HepG2 (cell line): Measurements from ENCODE around the gene CDCA5. TPM values are rescaled to one million over a fixed set of nuclear protein-coding genes. Genes with fewer than 3 reads are reported as not detected.

Experiments
- GTF3A ChIP-seq: sonication (generic); formaldehyde crosslinking; conservative IDR thresholded peaks from 2 replicates; pipeline ENCODE4 v1.4.0; 2020; ENCODE audit warnings: mild to moderate bottlenecking, missing genetic modification reagents
- HCFC1 ChIP-seq: fragments of 150-350 bp; IDR thresholded peaks from 2 replicates; pipeline ENCODE4 v1.6.1; 2014; ENCODE audit warnings: low read depth, low read length
- MEIS2 ChIP-seq: sonication (generic); formaldehyde crosslinking; IDR thresholded peaks from 2 replicates; pipeline ENCODE4 v1.9.0; 2021; ENCODE audit warnings: mild to moderate bottlenecking, missing genetic modification reagents
- NFYC ChIP-seq: IDR thresholded peaks from 2 replicates; pipeline ENCODE4 v1.6.1; 2016; ENCODE audit warnings: missing genetic modification reagents, missing compliant biosample characterization
- RFX3 ChIP-seq: IDR thresholded peaks from 2 replicates; pipeline ENCODE4 v1.6.1; 2016; ENCODE audit warnings: missing biosample characterization, missing genetic modification reagents
- ZBTB7B ChIP-seq: sonication (generic); formaldehyde crosslinking; IDR thresholded peaks from 2 replicates; pipeline ENCODE4 v1.4.0; 2020; ENCODE audit warnings: missing genetic modification reagents
- ZEB1 ChIP-seq: IDR thresholded peaks from 2 replicates; pipeline ENCODE4 v1.6.1; 2012; ENCODE audit warnings: mild to moderate bottlenecking, low read depth, inconsistent platforms; ENCODE audit not compliant: insufficient replicate concordance
- ZIK1 ChIP-seq: sonication (generic); formaldehyde crosslinking; IDR thresholded peaks from 2 replicates; pipeline ENCODE4 v1.5.0; 2020; ENCODE audit warnings: mild to moderate bottlenecking, low read depth, missing genetic modification reagents, borderline replicate concordance
- ZNF670 ChIP-seq: sonication (generic); formaldehyde crosslinking; IDR thresholded peaks from 2 replicates; pipeline ENCODE4 v1.8.0; 2022; ENCODE audit warnings: mild to moderate bottlenecking, missing genetic modification reagents, borderline replicate concordance
- ZNF775 ChIP-seq: sonication (generic); formaldehyde crosslinking; IDR thresholded peaks from 2 replicates; pipeline ENCODE4 v1.4.0; 2020; ENCODE audit warnings: missing genetic modification reagents, mild to moderate bottlenecking, moderate library complexity, borderline replicate concordance
- ZSCAN30 ChIP-seq: sonication (generic); formaldehyde crosslinking; IDR thresholded peaks from 2 replicates; pipeline ENCODE4 v1.5.0; 2020; ENCODE audit warnings: mild to moderate bottlenecking, missing genetic modification reagents
- polyA plus RNA-seq, 8 experiments: library from polyadenylated mRNA; depleted of rRNA in 3 of 8; stranded (reverse) in 7 of 8; unstranded in 1 of 8; fragments of >200 nt; fragmentation: Illumina TruSeq in 4 of 8; extraction: Trizol in 4 of 8; gene quantifications; 2 replicates each; pipeline versions ENCODE4 v1.2.1 to v1.2.3, GENCODE V29; 2011 to 2016; ENCODE audit warnings: low read depth in 4 of 8, missing spikeins in 1 of 8, mixed read lengths in 1 of 8; ENCODE audit not compliant: insufficient read depth in 1 of 8
- total RNA-seq, 5 experiments: library from RNA; depleted of rRNA; stranded (reverse); fragments of >200 nt; fragmentation: Illumina TruSeq; extraction: Trizol; gene quantifications; 2 replicates each; pipeline ENCODE4 v1.2.3, GENCODE V29; 2016; ENCODE audit warnings: low read depth in 1 of 5
- TF ChIP-seq, protein P1 (sequence below): sonication (generic); formaldehyde crosslinking; IDR thresholded peaks from 2 replicates; pipeline ENCODE4 v1.5.0; 2020; ENCODE audit warnings: mild to moderate bottlenecking, missing genetic modification reagents, borderline replicate concordance
- TF ChIP-seq, protein P2 (sequence below): conservative IDR thresholded peaks from 2 replicates; pipeline ENCODE4 v1.6.1; 2018; ENCODE audit warnings: missing genetic modification reagents
- TF ChIP-seq, protein P3 (sequence below): IDR thresholded peaks from 2 replicates; pipeline ENCODE4 v1.6.1; 2016; ENCODE audit warnings: missing biosample characterization, missing genetic modification reagents, low read depth
- TF ChIP-seq, protein P4 (sequence below): sonication (generic); formaldehyde crosslinking; IDR thresholded peaks from 2 replicates; pipeline ENCODE4 v1.5.1; 2020; ENCODE audit warnings: mild to moderate bottlenecking, missing genetic modification reagents, moderate library complexity
- TF ChIP-seq, protein P5 (sequence below): IDR thresholded peaks from 2 replicates; pipeline ENCODE4 v1.6.1; 2016
- TF ChIP-seq, protein P6 (sequence below): IDR thresholded peaks from 2 replicates; pipeline ENCODE4 v1.6.1; 2018; ENCODE audit warnings: missing genetic modification reagents

The CDCA5 gene
- total and polyA plus RNA-seq, 2 of the 13 experiments (the other 11 are each of a cell fraction or from before 2014, with no cell fraction given) = 13.5 to 50.6 TPM

DNA sequence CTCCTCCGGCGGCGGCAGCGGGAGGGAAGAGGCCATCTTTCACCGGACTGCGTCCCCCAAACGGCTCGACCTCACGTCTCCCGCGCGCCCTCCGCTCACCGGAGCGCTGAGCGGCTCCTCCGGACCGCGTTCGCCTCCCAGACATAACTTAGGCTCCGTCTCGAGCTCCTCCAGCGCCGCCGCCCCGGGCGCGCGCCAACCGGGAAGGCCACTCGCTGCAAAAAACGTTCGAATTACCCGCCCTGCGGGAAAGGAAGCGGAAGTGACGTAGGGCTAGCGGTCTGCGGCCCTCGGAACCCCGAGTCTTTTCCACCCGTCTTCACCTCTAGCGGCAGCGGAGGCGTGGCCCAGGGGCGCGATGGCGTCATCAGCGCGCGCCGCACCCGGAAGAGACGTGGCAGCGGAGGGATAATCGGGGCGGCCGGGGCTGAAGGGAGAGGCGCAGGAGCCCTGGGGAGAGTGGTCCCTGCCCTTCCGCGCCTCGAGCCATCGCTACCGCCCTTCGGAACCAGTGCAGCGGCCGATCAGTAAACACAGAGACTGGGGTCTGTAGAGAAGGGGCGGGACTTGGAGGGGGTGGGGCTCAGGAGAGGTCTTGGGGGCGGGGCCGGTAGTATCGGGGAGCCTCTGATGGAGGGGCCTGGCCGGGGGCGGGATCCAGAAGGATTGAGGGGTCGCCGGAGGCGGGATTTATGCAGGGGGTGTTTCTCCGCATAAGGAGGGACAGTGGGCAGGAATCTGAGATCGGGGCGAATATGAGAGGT, at the start of gene CDCA5, which contains the start of gene ZFPL1 (continued):
- TF ChIP-seq, protein P1, sequence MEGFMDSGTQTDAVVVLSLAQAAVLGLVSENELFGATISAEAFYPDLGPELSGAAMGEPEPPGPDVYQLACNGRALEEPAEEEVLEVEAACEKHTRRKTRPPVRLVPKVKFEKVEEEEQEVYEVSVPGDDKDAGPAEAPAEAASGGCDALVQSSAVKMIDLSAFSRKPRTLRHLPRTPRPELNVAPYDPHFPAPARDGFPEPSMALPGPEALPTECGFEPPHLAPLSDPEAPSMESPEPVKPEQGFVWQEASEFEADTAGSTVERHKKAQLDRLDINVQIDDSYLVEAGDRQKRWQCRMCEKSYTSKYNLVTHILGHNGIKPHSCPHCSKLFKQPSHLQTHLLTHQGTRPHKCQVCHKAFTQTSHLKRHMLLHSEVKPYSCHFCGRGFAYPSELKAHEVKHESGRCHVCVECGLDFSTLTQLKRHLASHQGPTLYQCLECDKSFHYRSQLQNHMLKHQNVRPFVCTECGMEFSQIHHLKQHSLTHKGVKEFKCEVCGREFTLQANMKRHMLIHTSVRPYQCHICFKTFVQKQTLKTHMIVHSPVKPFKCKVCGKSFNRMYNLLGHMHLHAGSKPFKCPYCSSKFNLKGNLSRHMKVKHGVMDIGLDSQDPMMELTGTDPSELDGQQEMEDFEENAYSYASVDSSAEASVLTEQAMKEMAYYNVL = no peak; the same call in 1 of the 2 replicates
- TF ChIP-seq RFX3 (CRISPR knock-in tag) = 0 out of 2 replicates have a peak, but pooled peaks have one; percentile 26
- no peak; the same call in 1 of the 2 replicates for TF ChIP-seq MEIS2 (CRISPR knock-in tag)
- peak; percentile 76; the same call in 1 of the 2 replicates for TF ChIP-seq ZNF670 (CRISPR knock-in tag)
- TF ChIP-seq, protein P2, sequence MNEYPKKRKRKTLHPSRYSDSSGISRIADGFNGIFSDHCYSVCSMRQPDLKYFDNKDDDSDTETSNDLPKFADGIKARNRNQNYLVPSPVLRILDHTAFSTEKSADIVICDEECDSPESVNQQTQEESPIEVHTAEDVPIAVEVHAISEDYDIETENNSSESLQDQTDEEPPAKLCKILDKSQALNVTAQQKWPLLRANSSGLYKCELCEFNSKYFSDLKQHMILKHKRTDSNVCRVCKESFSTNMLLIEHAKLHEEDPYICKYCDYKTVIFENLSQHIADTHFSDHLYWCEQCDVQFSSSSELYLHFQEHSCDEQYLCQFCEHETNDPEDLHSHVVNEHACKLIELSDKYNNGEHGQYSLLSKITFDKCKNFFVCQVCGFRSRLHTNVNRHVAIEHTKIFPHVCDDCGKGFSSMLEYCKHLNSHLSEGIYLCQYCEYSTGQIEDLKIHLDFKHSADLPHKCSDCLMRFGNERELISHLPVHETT = peak; percentile 79; the same call in 1 of the 2 replicates
- no peak for TF ChIP-seq GTF3A (CRISPR knock-in tag)
- TF ChIP-seq NFYC (CRISPR knock-in tag) = peak; percentile 68
- peak; percentile 60 for TF ChIP-seq ZEB1
- 0 out of 2 replicates have a peak, but pooled peaks have one; percentile 28 for TF ChIP-seq ZNF775 (CRISPR knock-in tag)
- TF ChIP-seq, protein P3, sequence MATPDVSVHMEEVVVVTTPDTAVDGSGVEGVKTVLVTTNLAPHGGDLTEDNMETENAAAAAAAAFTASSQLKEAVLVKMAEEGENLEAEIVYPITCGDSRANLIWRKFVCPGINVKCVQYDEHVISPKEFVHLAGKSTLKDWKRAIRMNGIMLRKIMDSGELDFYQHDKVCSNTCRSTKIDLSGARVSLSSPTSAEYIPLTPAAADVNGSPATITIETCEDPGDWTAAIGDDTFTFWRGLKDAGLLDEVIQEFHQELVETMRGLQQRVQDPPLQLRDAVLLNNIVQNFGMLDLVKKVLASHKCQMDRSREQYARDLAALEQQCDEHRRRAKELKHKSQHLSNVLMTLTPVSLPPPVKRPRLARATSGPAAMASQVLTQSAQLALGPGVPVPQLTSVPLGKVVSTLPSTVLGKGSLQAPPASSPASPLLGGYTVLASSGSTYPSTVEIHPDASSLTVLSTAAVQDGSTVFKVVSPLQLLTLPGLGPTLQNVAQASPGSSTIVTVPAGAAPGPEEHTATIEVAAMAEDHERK (CRISPR knock-in tag) = peak; percentile 80
- peak; percentile 78 for TF ChIP-seq ZIK1 (CRISPR knock-in tag)
- TF ChIP-seq ZSCAN30 (CRISPR knock-in tag) = no peak
- TF ChIP-seq, protein P4, sequence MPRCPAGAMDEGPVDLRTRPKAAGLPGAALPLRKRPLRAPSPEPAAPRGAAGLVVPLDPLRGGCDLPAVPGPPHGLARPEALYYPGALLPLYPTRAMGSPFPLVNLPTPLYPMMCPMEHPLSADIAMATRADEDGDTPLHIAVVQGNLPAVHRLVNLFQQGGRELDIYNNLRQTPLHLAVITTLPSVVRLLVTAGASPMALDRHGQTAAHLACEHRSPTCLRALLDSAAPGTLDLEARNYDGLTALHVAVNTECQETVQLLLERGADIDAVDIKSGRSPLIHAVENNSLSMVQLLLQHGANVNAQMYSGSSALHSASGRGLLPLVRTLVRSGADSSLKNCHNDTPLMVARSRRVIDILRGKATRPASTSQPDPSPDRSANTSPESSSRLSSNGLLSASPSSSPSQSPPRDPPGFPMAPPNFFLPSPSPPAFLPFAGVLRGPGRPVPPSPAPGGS = 0 out of 2 replicates have a peak, but pooled peaks have one; percentile 68
- TF ChIP-seq, protein P5, sequence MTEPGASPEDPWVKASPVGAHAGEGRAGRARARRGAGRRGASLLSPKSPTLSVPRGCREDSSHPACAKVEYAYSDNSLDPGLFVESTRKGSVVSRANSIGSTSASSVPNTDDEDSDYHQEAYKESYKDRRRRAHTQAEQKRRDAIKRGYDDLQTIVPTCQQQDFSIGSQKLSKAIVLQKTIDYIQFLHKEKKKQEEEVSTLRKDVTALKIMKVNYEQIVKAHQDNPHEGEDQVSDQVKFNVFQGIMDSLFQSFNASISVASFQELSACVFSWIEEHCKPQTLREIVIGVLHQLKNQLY (CRISPR knock-in tag) = no peak
- TF ChIP-seq ZBTB7B = peak; percentile 63
- TF ChIP-seq HCFC1 = peak; percentile 78
- TF ChIP-seq, protein P6, sequence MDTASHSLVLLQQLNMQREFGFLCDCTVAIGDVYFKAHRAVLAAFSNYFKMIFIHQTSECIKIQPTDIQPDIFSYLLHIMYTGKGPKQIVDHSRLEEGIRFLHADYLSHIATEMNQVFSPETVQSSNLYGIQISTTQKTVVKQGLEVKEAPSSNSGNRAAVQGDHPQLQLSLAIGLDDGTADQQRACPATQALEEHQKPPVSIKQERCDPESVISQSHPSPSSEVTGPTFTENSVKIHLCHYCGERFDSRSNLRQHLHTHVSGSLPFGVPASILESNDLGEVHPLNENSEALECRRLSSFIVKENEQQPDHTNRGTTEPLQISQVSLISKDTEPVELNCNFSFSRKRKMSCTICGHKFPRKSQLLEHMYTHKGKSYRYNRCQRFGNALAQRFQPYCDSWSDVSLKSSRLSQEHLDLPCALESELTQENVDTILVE = peak; percentile 78; the same call in 1 of the 2 replicates
